Uterus (tissue), 4 donors: ENCODE data around the gene KCTD21. TPM values are rescaled to one million over a fixed set of nuclear protein-coding genes. Genes with fewer than 3 reads are reported as not detected.
"Not testable (repeated sequence)": the region's sequence is repeated elsewhere in the genome, so short reads cannot be mapped to it uniquely, and the experiment has no call there.

Source experiments
- DNase-seq, 2 donors: peaks; one replicate each; pipeline ENCODE4 v3.0.0-alpha.2; 2019 to 2020
- H3K27ac ChIP-seq, 2 donors: fragments of 200-600 bp; sonication (generic); 1 replicate in 1 of 2; 2 replicates in 1 of 2; pipeline ENCODE4 v1.5.1; 2016 to 2018
- H3K27me3 ChIP-seq, 2 donors: fragments of 200-600 bp; sonication (generic); one replicate each; pipeline ENCODE4 v1.5.1; 2018 to 2019; ENCODE audit warnings: control low read depth in 1 of 2
- H3K36me3 ChIP-seq, 2 donors: fragments of 200-600 bp; sonication (generic); one replicate each; pipeline ENCODE4 v1.5.1; 2019; ENCODE audit warnings: control low read depth in 1 of 2
- H3K4me1 ChIP-seq, 2 donors: fragments of 200-600 bp; sonication (generic); one replicate each; pipeline ENCODE4 v1.5.1; 2018 to 2019; ENCODE audit warnings: control low read depth in 1 of 2
- H3K4me3 ChIP-seq, 2 donors: fragments of 200-600 bp; sonication (generic); 1 replicate in 1 of 2; 2 replicates in 1 of 2; pipeline ENCODE4 v1.5.1; 2018 to 2019; ENCODE audit warnings: mild to moderate bottlenecking in 1 of 2
- H3K9me3 ChIP-seq, 2 donors: fragments of 200-600 bp; sonication (generic); one replicate each; pipeline ENCODE4 v1.5.1; 2019; ENCODE audit warnings: control low read depth in 1 of 2
- CTCF ChIP-seq, 4 experiments: fragments of 200-600 bp in 2 of 4; fragments of 450-650 bp in 2 of 4; sonication (generic) in 2 of 4; IDR thresholded peaks; one replicate each; pipeline ENCODE4 v1.5.1; 2016 to 2019; ENCODE audit warnings: antibody characterized with exemption in 4 of 4, mild to moderate bottlenecking in 2 of 4, moderate library complexity in 1 of 4
- POLR2A ChIP-seq, 2 donors: fragments of 450-650 bp; IDR thresholded peaks; one replicate each; pipeline ENCODE4 v1.6.1; 2016; ENCODE audit warnings: antibody characterized with exemption in 2 of 2, mild to moderate bottlenecking in 1 of 2, moderate library complexity in 1 of 2
- intact Hi-C: fragments of 100-400 bp; cut with DNase I; formaldehyde crosslinking; loops from one replicate; pipeline ENCODE4 v1.15.1; 2023; ENCODE audit warnings: low total_unique reads
- total RNA-seq, 4 donors: library from RNA; depleted of rRNA in 3 of 4; stranded (reverse); fragments of >200 nt in 3 of 4; gene quantifications; one replicate each; pipeline versions ENCODE4 v1.1.0 to v1.2.4, GENCODE V29; 2014 to 2023
- donor health status: DM: yes; HTN: yes; CAD: no.

Gene KCTD21
- total RNA-seq, 4 donors from 2014 or later, result 6.2 to 12.4 (median 10.6) TPM

DNA sequence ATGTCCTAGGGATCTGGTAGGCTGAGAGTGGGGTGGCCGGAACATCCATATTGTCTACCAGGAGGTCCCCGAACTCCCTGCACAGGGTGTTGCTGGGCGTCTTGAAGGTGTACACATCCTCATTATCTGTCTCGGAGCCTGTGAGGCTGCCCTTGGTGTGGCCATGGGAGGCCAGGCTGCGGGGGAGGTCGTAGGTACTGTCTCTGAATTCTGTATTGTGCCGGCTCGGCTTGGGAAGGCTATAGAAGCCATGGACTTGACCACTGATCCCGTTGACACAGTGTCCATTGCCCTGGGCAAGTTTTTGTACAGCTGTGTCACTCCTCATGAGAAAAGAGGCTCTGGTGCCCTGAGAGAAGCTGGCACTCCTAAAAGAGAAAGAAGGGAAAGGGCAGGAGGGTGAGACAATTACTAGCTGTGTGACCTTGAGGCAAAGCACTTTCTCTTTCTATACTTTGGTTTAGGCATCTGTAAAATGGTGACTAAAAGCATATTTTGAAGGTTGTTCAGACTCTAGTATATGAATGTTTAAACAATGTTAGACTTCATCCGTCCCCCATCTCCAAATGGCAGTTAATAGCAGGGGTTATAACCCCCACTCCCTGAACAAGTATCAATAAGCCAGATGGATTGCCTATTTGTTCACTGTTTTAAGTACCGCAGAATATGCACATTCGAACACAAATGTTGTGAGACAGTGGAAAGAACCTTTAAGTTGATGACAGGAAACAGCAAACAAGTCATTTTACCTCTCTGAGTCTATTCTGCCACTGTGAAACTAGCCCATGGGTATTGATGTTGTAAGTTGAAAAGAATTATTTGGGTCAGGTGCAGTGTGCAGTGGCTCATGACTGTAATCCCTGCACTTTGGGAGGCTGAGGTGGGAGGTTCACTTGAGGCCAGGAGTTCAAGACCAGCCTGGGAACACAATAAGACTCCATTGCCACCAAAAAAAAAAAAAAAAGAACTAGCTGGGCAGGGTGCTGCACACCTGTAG is 38.6 kb upstream of the KCTD21 start:
- H3K27ac ChIP-seq, result no peak overlapping the region
- no peaks in the 10 kb centered on the region for H3K9me3 ChIP-seq
- intact Hi-C loops, result loop anchor here (10.0 kb wide), 1 partner anchor 188 kb away; the partner anchor contains the start of gene GAB2
- no peak overlapping the region for H3K4me3 ChIP-seq
- no peak for TF ChIP-seq POLR2A (IDR thresholded peaks at IDR 0.05)
- TF ChIP-seq CTCF (IDR thresholded peaks at IDR 0.05), result no peak
- no peak for DNase-seq
- H3K27me3 ChIP-seq, result no peaks in the 10 kb centered on the region
- no peaks in the 10 kb centered on the region for H3K36me3 ChIP-seq
- H3K4me1 ChIP-seq, result no peaks in the 10 kb centered on the region

- TF ChIP-seq CTCF (IDR thresholded peaks at IDR 0.05), result no peak
- TF ChIP-seq POLR2A (IDR thresholded peaks at IDR 0.05), result no peak
- H3K36me3 ChIP-seq, result no peaks in the 10 kb centered on the region
- no peaks in the 10 kb centered on the region for H3K4me1 ChIP-seq
- intact Hi-C loops, result loop anchor here (10.0 kb wide), 1 partner anchor 190 kb away; the partner anchor contains the start of gene GAB2
- no peak overlapping the region for H3K4me3 ChIP-seq
- H3K27me3 ChIP-seq, result no peaks in the 10 kb centered on the region
- H3K27ac ChIP-seq, result no peak overlapping the region
- no peak for DNase-seq
- H3K9me3 ChIP-seq, result no peaks in the 10 kb centered on the region
These were observed 36.5 kb upstream of the KCTD21 start for GRCh38 chr11:78224906-78225420.

DNA sequence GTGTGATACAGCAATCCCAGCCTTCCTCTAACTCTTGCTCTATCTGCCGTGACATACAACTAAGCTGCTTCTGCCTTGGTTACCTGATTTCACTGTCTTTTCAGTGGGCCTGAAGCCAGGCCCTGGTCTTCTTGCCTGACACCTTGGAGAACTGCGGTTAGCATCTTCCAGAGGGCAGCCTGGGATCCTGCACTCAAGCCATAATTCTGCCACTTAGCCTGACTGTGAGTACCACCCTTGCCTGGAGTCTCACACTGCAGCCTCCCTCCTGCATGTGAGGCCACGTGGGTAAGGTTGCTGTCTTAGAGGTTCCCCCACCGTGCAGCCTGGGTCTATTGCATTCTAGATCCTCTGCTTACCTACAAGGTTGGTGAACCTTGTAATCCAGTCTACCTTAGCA is 36.1 kb upstream of the KCTD21 start:
- Histone ChIP-seq H3K4me1 (no peaks in the 10 kb centered on the region), H3K36me3 (no peaks in the 10 kb centered on the region), H3K4me3 (no peak overlapping the region), H3K27ac (no peak overlapping the region), H3K9me3 (no peaks in the 10 kb centered on the region), H3K27me3 (no peaks in the 10 kb centered on the region)
- TF ChIP-seq POLR2A (IDR thresholded peaks at IDR 0.05) (no peak), CTCF (IDR thresholded peaks at IDR 0.05) (no peak)
- intact Hi-C loops, result loop anchor here (10.0 kb wide), 1 partner anchor 190 kb away; the partner anchor contains the start of gene GAB2
- DNase-seq, result no peak

GRCh38 chr11:78223320-78223954 is 35.0 kb upstream of the KCTD21 start:
- TF ChIP-seq CTCF (IDR thresholded peaks at IDR 0.05) (no peak), POLR2A (IDR thresholded peaks at IDR 0.05) (no peak)
- Histone ChIP-seq H3K27ac (no peak overlapping the region), H3K36me3 (no peaks in the 10 kb centered on the region), H3K9me3 (no peaks in the 10 kb centered on the region), H3K4me3 (no peak overlapping the region), H3K4me1 (no peaks in the 10 kb centered on the region), H3K27me3 (no peaks in the 10 kb centered on the region)
- intact Hi-C loops, result loop anchor here (10.0 kb wide), 1 partner anchor 191 kb away; the partner anchor contains the start of gene GAB2
- no peak for DNase-seq

DNA sequence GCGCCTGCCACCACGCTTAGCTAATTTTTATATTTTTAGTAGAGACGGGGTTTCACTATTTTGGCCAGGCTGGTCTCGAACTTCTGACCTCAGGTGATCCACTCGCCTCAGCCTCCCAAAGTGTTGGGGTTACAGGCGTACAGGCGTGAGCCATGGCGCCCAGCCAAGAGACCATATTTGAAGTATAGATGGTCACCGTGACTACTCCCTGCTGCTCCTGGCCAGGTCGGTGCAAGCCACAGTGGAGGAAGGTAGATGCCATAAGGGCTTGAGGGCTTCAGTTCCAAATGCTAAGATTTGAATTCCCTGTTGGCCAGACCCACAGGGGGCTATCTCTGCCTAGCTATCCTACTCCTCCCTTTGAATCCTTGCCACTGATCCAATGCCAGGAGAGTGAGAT is 34.3 kb upstream of the KCTD21 start:
- H3K36me3 ChIP-seq, H3K4me3 ChIP-seq, DNase-seq, H3K4me1 ChIP-seq, H3K9me3 ChIP-seq, H3K27me3 ChIP-seq, H3K27ac ChIP-seq: not testable (repeated sequence)
- intact Hi-C loops, result loop anchor here (10.0 kb wide), 1 partner anchor 192 kb away; the partner anchor contains the start of gene GAB2
